Suppressor macrophage treated with lipopolysaccharide for 4 hours (primary cell): ENCODE data around the gene RETSAT.

Experiments
- DNase-seq: peaks from one replicate; pipeline ENCODE4 v3.0.0-alpha.2; 2020

Gene RETSAT

GRCh38 chr2:85302121-85302520 lies 52.2 kb downstream of the RETSAT start:
- no peak for DNase-seq
